NCI-H2196 treated with DMSO at 0.1 percent for 48 hours (cell line): ENCODE results near the gene CCSAP.
"Not testable (repeated sequence)": the region's sequence is repeated elsewhere in the genome, so short reads cannot be mapped to it uniquely, and the experiment has no call there.

Experiments
- DNase-seq: peaks from one replicate; lab custom pipeline; 2025; ENCODE audit not compliant: unreplicated experiment; lab: John Stamatoyannopoulos, UW

The CCSAP gene

DNA sequence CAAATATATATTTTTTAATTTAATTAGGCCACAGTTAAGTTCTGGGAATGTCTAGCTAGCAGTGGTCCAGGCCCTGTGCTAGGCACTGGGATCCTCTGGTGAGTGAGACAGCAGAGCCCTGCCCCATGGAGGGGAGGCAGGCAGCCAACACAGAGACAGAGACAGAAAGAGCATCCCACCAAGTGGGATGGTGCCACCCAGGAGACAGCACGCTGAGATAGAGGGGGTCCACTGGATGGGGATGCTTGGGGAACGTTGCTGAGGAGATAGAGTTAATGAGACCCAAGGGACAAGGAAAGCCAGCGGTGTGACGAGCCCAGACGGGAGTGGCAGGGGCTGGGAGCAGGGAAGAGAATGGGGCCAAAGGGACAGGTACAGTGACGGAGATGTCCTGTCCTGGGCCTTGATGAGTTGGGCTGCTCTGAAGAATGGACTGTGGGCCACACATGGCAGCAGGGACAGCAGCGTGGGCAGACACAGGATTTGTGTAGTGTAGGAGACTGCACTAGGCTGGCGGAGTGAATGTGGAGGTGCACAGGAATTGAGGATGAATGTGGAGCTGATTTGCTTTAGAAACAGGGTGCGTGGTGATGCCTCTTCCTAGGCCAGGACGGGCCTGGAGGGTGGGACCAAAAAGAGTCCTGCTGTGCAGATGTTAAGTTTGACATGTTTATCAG is 49.2 kb downstream of the CCSAP start:
- DNase-seq, result no peak

DNA sequence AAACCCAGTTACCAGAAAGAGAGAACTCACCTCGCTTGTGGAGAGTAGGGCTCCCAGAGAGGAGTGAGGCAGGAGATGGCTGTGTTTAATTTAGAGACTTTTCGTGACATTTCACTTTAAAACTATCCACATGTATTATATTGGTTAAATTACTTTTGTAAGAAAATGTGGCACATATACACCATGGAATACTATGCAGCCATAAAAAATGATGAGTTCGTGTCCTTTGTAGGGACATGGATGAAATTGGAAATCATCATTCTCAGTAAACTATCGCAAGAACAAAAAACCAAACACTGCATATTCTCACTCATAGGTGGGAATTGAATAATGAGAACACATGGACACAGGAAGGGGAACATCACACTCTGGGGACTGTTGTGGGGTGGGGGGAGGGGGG is 51.2 kb downstream of the CCSAP start:
- DNase-seq, result not testable (repeated sequence)

DNA sequence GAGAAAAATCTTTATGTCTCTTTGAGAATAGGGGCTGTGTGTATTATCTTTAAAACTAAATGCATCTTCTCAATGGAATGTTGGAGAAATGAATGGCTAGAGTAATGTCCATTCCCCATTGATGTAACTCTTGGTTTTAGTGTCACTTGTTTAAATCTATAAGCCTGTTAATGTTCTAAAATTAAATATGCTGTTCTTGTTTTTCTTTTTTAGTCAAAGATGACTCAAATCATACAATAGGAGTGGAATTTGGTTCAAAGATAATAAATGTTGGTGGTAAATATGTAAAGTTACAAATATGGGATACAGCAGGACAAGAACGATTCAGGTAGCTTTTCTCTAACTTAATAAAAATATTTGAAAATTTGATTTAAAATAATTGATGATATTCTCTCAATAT is 54.3 kb downstream of the CCSAP start:
- DNase-seq, result no peak

DNA sequence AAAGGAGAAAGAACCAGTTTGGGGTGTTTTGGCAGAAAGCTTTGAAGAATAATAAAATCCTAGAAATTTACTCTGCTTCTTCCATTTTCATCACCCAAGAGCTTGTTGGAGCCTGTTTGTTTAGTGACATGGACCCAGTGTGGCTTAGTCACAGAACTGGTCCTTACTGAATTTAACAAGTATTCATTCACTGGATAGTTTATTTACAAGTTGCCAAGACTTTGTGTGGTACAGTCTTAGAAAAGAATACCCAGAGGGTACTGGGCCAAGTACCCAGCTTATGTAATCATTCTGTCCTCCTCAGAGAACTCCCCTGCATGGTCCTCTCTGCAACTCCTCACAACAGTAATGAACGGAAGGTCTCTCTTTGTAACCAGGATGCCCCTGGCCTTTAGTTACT is 55.6 kb downstream of the CCSAP start:
- no peak for DNase-seq

DNA sequence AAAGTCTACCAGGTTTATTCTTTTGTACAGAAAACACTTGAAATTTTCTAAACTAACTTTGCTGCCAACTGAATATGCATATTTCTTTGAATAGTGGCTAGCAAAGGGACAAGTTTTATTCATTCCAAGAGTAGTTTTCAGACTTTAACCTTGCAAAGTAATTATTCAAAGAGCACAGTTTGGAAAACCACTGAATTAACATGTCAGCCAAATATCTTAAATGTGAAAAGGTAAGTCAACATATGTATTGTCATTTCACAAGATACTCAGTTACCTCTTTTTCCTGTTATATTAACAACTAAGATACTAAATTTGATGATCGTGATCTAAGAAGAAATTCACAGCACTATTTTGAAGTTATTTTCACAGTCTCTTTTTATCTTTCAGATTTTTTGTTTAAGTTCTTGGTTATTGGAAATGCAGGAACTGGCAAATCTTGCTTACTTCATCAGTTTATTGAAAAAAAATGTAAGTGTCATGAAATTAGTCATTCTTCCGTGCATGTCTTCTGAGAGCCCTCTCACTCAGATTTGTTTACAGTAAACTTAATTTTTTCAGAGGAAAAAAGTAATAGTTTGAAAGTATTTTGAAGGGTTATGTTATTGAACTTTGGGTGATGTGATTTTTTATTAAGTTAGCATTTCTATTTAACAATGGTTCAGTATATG is 56.6 kb downstream of the CCSAP start:
- no peak for DNase-seq

DNA sequence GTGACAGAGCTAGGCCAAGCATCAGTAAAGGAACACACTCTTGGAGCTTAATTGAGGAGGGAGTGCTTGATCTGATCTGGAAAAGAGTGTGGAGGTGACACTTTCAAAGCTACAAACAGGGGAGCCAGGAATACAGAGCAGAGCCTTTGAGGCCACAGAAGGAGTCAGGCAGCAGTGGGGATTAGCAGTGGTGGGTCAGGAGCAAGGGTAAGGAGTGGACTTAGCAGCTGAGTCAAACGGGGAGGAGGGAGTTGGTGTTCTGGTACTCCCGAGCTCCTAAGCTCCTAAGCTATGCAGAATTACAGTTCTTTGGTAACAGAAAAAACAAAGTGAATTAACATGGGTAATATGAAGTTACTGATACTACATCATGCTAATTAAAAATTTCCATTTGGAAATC is 57.4 kb downstream of the CCSAP start:
- no peak for DNase-seq

DNA sequence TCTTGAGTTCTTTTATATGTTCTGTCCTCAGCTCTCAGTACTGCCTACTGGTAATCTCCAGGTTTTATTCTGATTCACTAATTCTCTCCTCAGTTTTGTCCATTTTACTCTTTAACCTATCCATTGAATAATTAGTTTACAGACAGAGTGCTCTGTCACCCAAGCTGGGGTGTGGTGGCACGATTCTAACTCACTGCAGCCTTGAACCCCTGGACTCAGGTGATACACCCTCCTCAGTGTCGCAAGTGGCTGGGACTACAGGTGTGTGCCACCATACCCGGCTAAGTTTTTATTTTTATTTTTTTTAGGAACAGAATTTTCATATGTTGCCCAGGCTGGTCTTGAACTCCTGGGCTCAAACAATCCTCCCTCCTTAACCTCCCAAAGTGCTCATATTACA is 58.0 kb downstream of the CCSAP start:
- no peak for DNase-seq

DNA sequence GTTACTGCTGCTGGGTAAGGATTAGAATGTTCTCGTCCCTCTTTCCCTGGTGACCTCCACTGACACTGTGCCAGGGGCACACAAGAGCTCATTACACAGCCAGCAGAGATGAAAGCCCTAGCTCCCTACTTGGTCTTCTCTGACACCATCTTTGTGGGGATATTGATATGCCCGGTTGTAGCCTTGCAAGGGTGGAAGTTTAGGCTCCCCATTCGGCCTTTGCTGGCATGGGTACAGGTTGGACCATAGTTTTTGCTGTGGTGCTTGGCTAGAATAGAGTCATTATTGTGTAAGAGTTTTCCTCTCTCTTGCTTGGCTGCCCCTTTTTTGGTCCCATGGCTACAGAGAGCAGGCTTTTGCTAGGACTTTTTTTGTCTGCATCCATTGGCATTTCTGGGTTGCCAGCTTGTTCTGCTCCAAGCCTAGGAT is 59.6 kb downstream of the CCSAP start:
- no peak for DNase-seq

DNA sequence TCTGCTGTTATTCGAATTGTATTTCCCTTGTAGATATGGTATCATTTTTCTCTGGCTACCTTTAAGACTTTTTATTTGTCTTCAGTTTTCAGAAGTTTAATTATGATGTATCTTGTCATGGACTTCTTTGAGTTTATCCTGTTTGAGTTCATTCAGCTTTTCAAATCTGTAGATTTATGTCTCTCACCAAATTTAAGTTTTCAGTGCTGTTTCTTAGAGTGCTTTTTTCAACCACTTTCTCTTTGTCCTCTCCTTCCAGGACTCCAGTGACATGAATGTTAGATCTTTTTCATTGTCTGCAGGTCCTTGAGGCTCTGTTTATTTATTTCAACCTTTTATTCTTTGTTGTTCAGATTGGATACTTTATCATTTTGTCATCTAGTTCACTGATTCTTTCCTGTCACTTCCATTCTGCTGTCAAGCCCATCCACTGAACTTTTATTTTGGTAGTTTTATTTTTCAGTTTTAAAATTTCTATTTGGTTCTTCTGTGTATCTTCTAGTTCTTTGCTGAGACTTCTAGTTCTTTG is 60.5 kb downstream of the CCSAP start:
- DNase-seq, result no peak

DNA sequence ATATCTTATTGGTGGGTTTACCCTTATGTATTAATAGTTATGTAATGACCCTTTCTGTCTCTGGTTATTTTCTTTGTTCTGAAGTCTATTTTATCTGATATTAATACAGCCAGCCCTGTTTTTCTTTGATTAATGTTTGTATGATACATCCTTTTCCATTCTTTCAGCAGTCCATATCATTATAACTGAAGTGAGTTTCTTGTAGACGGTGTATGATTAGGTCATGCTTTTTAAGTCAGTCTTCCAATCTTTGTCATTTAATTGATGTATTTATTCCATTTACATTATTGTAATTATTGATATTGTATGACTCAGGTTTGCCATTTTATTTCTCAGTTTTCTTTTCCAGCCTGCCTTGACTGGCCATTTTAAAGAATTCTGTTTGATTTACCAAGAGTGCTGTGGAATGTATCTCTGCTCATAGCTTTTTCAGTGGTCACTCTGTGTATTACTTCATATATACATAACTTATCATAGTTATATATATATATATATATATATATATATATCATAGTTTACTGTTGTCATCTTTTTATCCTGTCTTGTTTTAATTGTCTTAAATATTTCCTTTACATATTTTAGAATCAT is 61.4 kb downstream of the CCSAP start:
- DNase-seq, result no peak

DNA sequence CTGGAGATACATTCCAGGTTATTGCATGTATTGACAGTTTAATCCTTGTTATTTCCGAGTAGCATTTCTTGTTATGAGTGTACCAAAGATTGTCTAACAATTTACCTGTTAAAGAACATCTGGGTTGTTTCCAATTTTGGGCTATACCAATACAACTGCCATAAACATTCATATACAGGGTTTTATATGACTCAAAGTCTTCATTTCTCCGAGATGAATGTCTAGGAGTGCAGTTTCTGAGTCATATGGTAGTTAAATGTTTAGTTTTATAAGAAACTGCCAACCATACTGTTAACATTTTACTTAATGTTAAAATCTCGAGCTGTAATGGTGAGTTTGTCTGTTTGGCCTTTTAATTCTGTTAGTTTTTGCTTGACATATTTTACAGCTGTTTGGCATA is 61.9 kb downstream of the CCSAP start:
- no peak for DNase-seq

DNA sequence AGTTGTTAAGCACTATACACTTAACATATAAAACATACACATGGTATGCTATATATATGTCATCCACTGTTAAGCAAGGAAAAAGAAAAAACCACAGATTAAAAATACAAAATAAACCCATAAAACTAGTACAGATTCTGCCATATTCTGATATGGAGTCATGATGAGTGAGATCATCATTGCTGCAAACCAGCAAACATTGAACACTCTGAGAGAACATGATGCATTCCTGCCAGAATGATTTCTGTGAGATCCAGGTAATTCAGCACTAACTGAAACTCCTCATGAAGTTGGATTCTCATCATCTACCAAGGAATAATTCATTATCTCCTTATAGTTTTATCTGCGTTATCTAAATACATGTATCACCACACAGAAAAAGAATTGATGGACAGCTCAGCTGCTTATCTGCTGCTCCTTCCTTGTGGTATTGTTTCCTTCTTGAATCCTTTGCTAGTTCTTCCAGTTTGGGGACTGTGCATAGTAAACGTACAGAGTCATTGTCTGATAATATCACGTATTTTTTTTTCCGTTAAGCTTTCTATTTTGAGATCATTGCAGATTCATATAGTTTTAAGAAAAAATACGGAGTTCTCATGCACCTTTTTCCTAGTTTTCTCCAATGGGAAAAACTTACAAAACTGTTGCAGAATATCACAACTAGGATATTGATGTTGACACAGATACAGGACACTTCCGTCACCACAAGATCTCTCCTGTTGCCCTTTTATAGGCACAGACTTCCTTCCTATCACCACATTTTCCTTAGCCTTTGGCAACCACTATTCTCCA is 62.6 kb downstream of the CCSAP start:
- no peak for DNase-seq

DNA sequence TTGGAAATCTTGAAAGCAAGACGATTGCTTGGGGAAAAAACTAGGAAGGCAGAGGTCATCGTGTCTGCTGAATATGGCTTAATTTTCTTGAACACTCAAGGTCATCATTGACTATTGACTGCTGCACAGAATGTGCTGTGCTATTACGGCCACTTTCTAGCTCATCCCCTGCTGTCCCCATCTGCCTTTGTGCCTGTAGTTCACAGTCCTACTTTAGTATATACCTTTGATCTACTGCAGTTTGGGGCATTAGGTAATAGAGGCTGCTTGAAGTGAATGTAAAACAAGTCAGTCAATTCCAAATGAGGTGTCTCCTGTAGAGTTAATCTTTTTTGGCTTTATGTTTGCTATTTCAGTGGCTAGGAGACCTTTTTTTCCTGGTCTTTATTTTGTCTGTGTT is 63.6 kb downstream of the CCSAP start:
- DNase-seq, result no peak

DNA sequence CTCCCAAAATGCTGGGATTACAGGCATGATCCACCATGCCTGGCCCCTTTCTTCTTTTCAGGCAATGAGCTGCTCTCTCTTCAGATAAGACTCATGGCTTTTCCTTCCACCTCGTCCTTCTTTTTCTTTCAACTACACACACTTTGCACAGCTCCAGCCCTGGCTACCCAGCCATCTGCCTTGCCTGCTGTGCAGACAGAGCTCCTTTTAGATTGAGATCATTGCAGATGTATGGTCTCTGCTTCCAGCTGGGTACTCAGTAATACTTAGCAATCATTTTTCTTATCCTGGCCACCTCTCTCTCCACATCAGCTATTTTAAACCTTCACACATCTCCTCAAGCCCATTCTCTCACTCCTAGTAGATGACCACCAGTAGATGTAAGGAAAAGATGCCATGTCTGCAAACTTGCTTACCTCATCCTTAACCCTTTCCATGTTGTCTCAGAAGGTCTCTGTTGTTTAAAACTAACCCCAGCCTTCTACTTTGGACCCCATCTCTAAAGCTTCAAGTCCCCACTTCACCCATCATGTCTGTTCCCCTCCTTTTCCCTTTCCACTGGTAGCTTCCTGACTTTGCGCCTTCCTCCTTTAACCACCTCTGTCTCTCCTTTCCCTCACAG is 64.6 kb downstream of the CCSAP start:
- no peak for DNase-seq

DNA sequence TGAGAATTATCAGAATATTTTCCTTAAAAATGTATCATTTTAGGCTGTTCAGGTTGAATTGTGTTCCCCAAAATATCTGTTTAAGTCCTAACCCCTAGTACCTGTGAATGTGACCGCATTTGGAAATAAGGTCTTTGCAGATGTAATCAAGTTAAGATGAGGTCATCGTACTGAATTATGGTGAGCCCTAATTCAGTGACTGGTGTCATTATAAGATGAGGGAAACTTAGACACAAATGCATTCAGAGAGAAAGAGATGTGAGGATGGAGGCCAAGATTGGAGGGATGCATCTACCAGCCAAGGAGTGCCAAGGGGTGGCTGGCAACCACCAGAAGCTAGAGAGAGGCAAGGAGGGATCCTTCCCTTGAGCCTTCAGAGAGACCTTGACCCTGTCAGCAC is 67.8 kb downstream of the CCSAP start:
- DNase-seq, result no peak

DNA sequence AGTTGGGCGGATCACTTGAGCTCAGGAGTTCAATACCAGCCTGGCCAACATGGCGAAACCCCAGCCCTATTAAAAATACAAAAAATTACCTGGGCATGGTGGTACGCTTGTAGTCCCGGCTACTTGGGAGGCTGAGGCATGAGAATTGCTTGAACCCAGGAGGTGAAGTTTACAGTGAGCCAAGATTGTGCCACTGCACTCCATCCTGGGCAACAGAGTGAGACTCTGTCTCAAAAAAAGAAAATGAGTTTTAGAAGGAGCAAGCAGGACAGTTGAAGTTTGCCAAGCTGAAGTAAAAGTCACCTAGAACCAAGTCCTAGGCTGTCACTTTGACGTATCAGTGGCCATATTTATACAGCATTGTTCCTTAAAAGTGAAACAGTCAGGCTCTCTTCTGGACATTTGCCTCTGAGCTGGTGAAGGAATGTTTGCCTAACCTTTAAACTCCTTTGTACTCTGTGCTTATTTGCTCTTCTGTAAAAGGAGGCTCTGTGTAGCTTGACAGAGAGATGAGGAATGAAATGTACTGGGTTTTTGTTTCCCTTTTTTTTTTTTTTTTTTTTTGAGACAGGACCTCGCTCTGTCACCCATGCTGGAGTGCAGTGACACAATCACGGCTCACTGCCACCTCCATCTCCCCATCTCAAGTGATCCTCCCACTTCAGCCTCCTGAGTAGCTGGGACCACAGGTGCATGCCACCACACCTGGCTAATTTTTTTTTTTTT is 69.2 kb downstream of the CCSAP start:
- no peak for DNase-seq

DNA sequence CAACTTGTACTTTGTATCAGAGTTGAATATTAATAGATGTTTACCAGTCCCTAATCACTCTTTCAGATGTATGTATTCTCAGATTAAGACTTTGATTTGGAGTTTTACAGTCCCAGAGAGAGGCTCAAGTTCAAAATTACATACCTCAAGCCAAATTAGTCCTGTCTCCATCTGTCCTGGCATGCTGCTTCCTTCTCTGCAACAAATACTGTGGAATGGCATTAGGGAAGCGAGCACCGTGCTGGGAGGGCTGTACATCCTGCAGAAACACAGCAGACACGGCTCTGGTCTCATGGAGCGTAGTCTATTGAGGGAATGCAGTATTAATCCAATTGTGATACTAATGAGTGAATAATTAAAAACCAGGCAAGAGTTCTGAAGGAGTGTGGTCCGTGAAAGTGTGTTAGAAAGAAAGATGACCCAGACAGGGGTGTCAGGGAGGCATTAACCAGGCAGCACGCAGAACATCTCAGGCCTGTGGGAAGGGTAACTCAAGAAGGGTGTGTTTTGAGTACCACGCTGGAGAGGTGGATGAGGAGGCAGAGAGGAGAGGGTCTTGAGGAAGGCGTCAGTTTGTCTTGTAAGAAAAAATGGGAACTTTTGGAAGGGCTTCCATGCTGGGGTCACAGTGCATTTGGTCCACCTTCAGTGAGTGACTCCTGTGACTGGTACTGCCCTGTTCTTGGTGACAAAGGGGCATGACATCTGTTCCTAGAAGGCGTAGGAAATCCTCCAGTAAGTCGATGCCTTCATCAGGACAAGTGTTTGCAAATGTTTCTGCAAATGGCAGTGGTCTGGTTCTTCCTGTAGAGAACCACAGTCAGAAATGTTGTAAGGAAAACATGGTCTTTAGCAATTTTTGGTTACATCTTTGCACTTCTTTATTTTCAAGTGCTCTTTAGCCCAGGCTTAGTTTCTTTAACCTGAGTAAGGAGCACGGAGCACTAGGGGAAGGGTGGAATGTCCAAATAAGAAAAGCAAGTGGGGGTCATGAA is 70.4 kb downstream of the CCSAP start:
- no peak for DNase-seq

DNA sequence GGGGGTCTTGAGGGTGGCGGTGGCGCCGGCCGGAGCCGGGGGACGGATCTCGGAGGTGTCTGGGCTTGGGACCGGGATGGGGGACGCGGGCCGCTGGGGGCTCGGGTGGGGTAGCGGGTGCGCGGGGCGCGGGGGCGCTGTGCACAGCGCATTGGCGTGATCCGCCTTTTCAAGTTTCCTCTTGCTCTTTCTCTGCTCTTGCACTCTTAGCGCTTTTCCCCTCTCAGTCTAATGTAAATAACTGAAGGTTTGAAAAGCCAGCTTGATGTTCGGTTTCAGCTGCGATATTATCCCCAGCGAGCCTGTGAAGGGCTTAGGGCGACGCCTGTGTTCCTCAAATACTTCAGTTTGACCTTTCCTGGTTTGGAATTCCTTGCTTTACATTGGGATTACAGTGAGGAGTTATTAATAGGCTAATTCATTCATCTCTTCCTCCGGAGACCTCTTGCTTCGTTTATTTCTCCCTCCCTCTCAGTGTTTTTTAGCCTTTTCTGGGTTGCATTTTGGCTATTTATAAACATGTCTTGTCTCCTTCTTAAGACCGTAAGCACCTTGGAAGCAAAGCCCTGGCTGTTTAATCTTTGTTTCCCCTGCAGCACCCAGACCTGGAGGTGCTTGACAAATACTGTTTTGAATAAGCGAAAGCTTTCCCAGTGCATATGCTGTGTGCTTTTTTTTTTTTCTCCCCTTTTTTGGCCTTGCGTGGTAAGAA is 71.2 kb downstream of the CCSAP start:
- DNase-seq, result peak; percentile 7
